H1 (cell line): Measurements from ENCODE around the gene ACTL8. TPM values are rescaled to one million over a fixed set of nuclear protein-coding genes. Genes with fewer than 3 reads are reported as not detected.

Experiments used
- CTCF ChIA-PET: fragments of 300-600 bp; sonication (Branson Sonifier 250); formaldehyde crosslinking; loops from one replicate; lab custom pipeline; 2021; ENCODE audit not compliant: partially characterized antibody; lab: Charles Lee
- POLR2A ChIA-PET: fragments of 300-600 bp; sonication (Branson Sonifier 250); formaldehyde crosslinking; loops from one replicate; lab custom pipeline; 2021; ENCODE audit warnings: inconsistent platforms; ENCODE audit not compliant: partially characterized antibody; lab: Charles Lee
- DNase-seq, 2 experiments: peaks; one replicate each; pipeline versions ENCODE4 v3.0.0 to v3.0.0-alpha.2; 2010 to 2022; ENCODE audit warnings: low spot score in 2 of 2, low read depth in 1 of 2, mixed read lengths in 1 of 2
- FAIRE-seq: peaks from 2 replicates; lab custom pipeline; 2011; peaks lifted over from hg19 to GRCh38; lab: Jason Lieb, UNC
- H2AFZ ChIP-seq: 2 replicates; pipeline ENCODE4 v1.8.1; 2012; ENCODE audit warnings: low read length, inconsistent platforms
- H2AK5ac ChIP-seq: 2 replicates; pipeline ENCODE4 v1.6.1; 2013; ENCODE audit warnings: low read depth, low read length
- H2BK120ac ChIP-seq: replicated peaks from 2 replicates; pipeline ENCODE3; 2013; ENCODE audit warnings: low read depth, low read length, inconsistent platforms
- H2BK12ac ChIP-seq: 2 replicates; pipeline ENCODE4 v1.6.1; 2013; ENCODE audit warnings: low read depth, low read length
- H2BK15ac ChIP-seq: 2 replicates; pipeline ENCODE4 v1.6.1; 2013; ENCODE audit warnings: low read length
- H2BK20ac ChIP-seq: 2 replicates; pipeline ENCODE4 v1.6.1; 2013; ENCODE audit warnings: low read length
- H2BK5ac ChIP-seq: 2 replicates; pipeline ENCODE4 v1.6.1; 2013; ENCODE audit warnings: low read depth, low read length
- H3K14ac ChIP-seq: 2 replicates; pipeline ENCODE4 v1.6.1; 2013; ENCODE audit warnings: inconsistent platforms; ENCODE audit not compliant: insufficient read length
- H3K18ac ChIP-seq: 2 replicates; pipeline ENCODE4 v1.6.1; 2013; ENCODE audit warnings: low read length; ENCODE audit errors: extremely low read depth
- H3K23ac ChIP-seq: 2 replicates; pipeline ENCODE4 v1.6.1; 2013; ENCODE audit warnings: inconsistent platforms; ENCODE audit not compliant: insufficient read length
- H3K23me2 ChIP-seq: 2 replicates; pipeline ENCODE4 v1.6.1; 2013; ENCODE audit warnings: low read depth, low read length
- H3K27ac ChIP-seq: 2 replicates; pipeline ENCODE4 v1.6.1; 2011; ENCODE audit warnings: low read depth, low read length, inconsistent platforms
- H3K27me3 ChIP-seq, 4 experiments: replicated peaks in 1 of 4; 1 replicate in 1 of 4; 2 replicates in 3 of 4; pipeline versions ENCODE4 v1.6.1 to v1.8.1; 2011 to 2013; ENCODE audit warnings: low read length in 3 of 4, mild to moderate bottlenecking in 3 of 4, inconsistent platforms in 2 of 4, mixed read lengths in 2 of 4, moderate library complexity in 1 of 4; ENCODE audit not compliant: control insufficient read depth in 3 of 4, insufficient read depth in 3 of 4; ENCODE audit errors: extremely low read depth in 1 of 4
- H3K36me3 ChIP-seq, 4 experiments: 2 replicates each; pipeline versions ENCODE4 v1.6.1 to v1.8.1; 2011 to 2013; ENCODE audit warnings: mild to moderate bottlenecking in 4 of 4, low read length in 3 of 4, moderate library complexity in 2 of 4, control low read depth in 1 of 4, inconsistent platforms in 1 of 4; ENCODE audit not compliant: insufficient read depth in 4 of 4, control insufficient read depth in 2 of 4
- H3K4ac ChIP-seq: replicated peaks from 2 replicates; pipeline ENCODE3; 2013; ENCODE audit warnings: low read length, low read depth, mixed read lengths, inconsistent platforms; ENCODE audit not compliant: insufficient read length
- H3K4me1 ChIP-seq, 4 experiments: replicated peaks in 1 of 4; 1 replicate in 1 of 4; 2 replicates in 3 of 4; pipeline versions ENCODE4 v1.6.1 to v1.8.1; 2011 to 2013; ENCODE audit warnings: low read length in 3 of 4, inconsistent platforms in 2 of 4, mixed read lengths in 1 of 4; ENCODE audit not compliant: insufficient read depth in 4 of 4, control insufficient read depth in 3 of 4
- H3K4me2 ChIP-seq, 2 experiments: 2 replicates each; pipeline versions ENCODE4 v1.6.1 to v1.8.1; 2011 to 2013; ENCODE audit warnings: low read depth in 2 of 2, low read length in 2 of 2, control low read depth in 1 of 2, inconsistent platforms in 1 of 2, mild to moderate bottlenecking in 1 of 2; ENCODE audit not compliant: insufficient read depth in 1 of 2
- H3K4me3 ChIP-seq, 4 experiments: fragments of 200-600, 300-600 bp in 1 of 4; sonication (generic), shearing (Covaris generic), sonication (Bioruptor Twin) in 1 of 4; 2 replicates each; pipeline versions ENCODE4 v1.5.1 to v1.8.1; 2011 to 2016; ENCODE audit warnings: low read length in 4 of 4, low read depth in 3 of 4, control low read depth in 2 of 4, inconsistent platforms in 2 of 4, mild to moderate bottlenecking in 2 of 4, mixed read lengths in 1 of 4, moderate library complexity in 1 of 4; ENCODE audit not compliant: insufficient read depth in 2 of 4; ENCODE audit errors: extremely low read depth in 1 of 4
- H3K56ac ChIP-seq: replicated peaks from 2 replicates; pipeline ENCODE3; 2013; ENCODE audit warnings: low read depth, mild to moderate bottlenecking, mixed read lengths, low read length, inconsistent platforms; ENCODE audit not compliant: insufficient read length
- H3K79me1 ChIP-seq: 2 replicates; pipeline ENCODE4 v1.6.1; 2013; ENCODE audit warnings: low read depth, low read length, control low read depth
- H3K79me2 ChIP-seq, 2 experiments: 2 replicates each; pipeline versions ENCODE4 v1.6.1 to v1.8.1; 2012 to 2013; ENCODE audit warnings: low read length in 2 of 2, mild to moderate bottlenecking in 2 of 2, inconsistent platforms in 1 of 2; ENCODE audit not compliant: insufficient read depth in 2 of 2, control insufficient read depth in 1 of 2
- H3K9ac ChIP-seq, 4 experiments: replicated peaks in 1 of 4; 1 replicate in 1 of 4; 2 replicates in 3 of 4; pipeline versions ENCODE4 v1.6.1 to v1.8.1; 2011 to 2013; ENCODE audit warnings: low read depth in 3 of 4, low read length in 3 of 4, control low read depth in 2 of 4, mild to moderate bottlenecking in 2 of 4, moderate library complexity in 2 of 4, inconsistent platforms in 1 of 4; ENCODE audit errors: extremely low read depth in 1 of 4
- H3K9me3 ChIP-seq, 2 experiments: 2 replicates each; pipeline versions ENCODE4 v1.6.1 to v1.8.1; 2012 to 2013; ENCODE audit warnings: mild to moderate bottlenecking in 2 of 2, moderate library complexity in 2 of 2, control low read depth in 1 of 2, inconsistent platforms in 1 of 2, low read depth in 1 of 2, low read length in 1 of 2, mixed read lengths in 1 of 2; ENCODE audit not compliant: insufficient read depth in 2 of 2
- H4K20me1 ChIP-seq, 2 experiments: replicated peaks in 1 of 2; 2 replicates each; pipeline versions ENCODE3 to v1.8.1; 2011 to 2013; ENCODE audit warnings: inconsistent platforms in 2 of 2, low read length in 2 of 2, mild to moderate bottlenecking in 1 of 2; ENCODE audit not compliant: insufficient read depth in 2 of 2, control insufficient read depth in 1 of 2
- H4K5ac ChIP-seq: 2 replicates; pipeline ENCODE4 v1.6.1; 2013; ENCODE audit warnings: low read length, low read depth, mixed read lengths, inconsistent platforms; ENCODE audit not compliant: insufficient read length
- H4K8ac ChIP-seq: 2 replicates; pipeline ENCODE4 v1.8.0; 2013; ENCODE audit warnings: mild to moderate bottlenecking, moderate library complexity, low read length, inconsistent platforms; ENCODE audit not compliant: insufficient read depth; ENCODE audit errors: extremely low read depth
- H4K91ac ChIP-seq: replicated peaks from 2 replicates; pipeline ENCODE3; 2013; ENCODE audit warnings: low read length, mixed read lengths, inconsistent platforms; ENCODE audit not compliant: insufficient read length
- CEBPB ChIP-seq: IDR thresholded peaks from 2 replicates; pipeline ENCODE4 v1.6.1; 2012; ENCODE audit warnings: low read depth, low read length
- CREB1 ChIP-seq: IDR thresholded peaks from 2 replicates; pipeline ENCODE4 v1.6.1; 2012; ENCODE audit warnings: inconsistent platforms
- MAFK ChIP-seq: IDR thresholded peaks from 2 replicates; pipeline ENCODE4 v1.6.1; 2012; ENCODE audit warnings: low read depth, mild to moderate bottlenecking, improper control_type of control experiment, low read length
- USF2 ChIP-seq: IDR thresholded peaks from 2 replicates; pipeline ENCODE4 v1.6.1; 2011; ENCODE audit warnings: low read length, improper control_type of control experiment
- WGBS, 2 experiments: shearing (Covaris generic) in 1 of 2; methylation state at CpG; one replicate each; pipeline versions ENCODE4 v1.1.6 to v1.1.7; 2013 to 2015; ENCODE audit warnings: low lambda C conversion rate in 2 of 2, mixed read lengths in 2 of 2, inconsistent platforms in 1 of 2, low coverage in 1 of 2, missing lambda C conversion rate in 1 of 2; ENCODE audit not compliant: insufficient replicate concordance in 2 of 2, insufficient coverage in 1 of 2, insufficient read length in 1 of 2; ENCODE audit errors: extremely low coverage in 1 of 2, missing lambda C conversion rate in 1 of 2; 5-methylcytosine and 5-hydroxymethylcytosine counted together
- polyA plus RNA-seq, 7 experiments: library from polyadenylated mRNA; depleted of rRNA in 3 of 7; stranded (reverse) in 5 of 7; unstranded in 2 of 7; fragments of >200 nt in 5 of 7; fragments of 200-250 nt in 2 of 7; gene quantifications; 1 replicate in 5 of 7; 2 replicates in 1 of 7; 4 replicates in 1 of 7; pipeline versions ENCODE4 v1.2.1 to v1.2.3, GENCODE V29; 2011 to 2013; ENCODE audit warnings: missing spikeins in 2 of 7, mixed read lengths in 2 of 7
- total RNA-seq: library from RNA; stranded (reverse); fragmentation: NEBNext Ultra II Directional; extraction: Animal tissue kit (Norgen Biotek cat#: 25700); gene quantifications from 2 replicates; pipeline ENCODE4 v1.2.1, GENCODE V29; 2021

The ACTL8 gene
- total and polyA plus RNA-seq, 2 of the 8 experiments (the other 6 are each of a cell fraction or from before 2014, with no cell fraction given), result 0.33 to 0.47 TPM

DNA sequence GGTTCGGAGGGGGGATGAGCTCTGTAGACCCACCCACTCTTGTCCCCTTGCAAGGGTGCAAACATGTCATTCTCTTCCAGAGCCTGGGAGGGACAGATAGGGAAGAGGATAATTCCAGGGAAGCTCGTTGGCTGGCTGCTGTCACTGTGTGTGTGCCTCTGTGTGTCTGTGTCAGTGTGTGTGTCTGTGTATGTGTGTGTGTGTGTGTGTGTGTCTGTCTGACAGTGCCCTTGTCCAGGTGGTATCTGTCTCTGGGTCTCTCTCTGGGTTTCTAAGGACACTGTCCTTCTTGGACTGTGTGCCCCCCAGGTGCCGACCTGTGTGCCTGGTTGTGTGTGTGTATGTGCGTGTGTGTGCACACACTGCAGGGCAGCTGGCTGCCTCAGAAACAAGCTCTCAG, 90.5 kb downstream of the ACTL8 start:
- no peak overlapping the region for H2BK120ac ChIP-seq
- no peak overlapping the region for H3K4me3 ChIP-seq
- H2AK5ac ChIP-seq, result no peak overlapping the region
- H4K8ac ChIP-seq, result no peak overlapping the region
- FAIRE-seq (no peak), DNase-seq (no peak)
- H3K4me2 ChIP-seq, result no peak overlapping the region
- H3K4me1 ChIP-seq, result no peaks in the 10 kb centered on the region; a peak in 1 of 7 replicates
- no peaks in the 10 kb centered on the region for H3K23me2 ChIP-seq
- H3K27ac ChIP-seq, result no peak overlapping the region
- H2AFZ ChIP-seq, result no peak overlapping the region
- H3K79me1 ChIP-seq, result no peaks in the 10 kb centered on the region
- no peak overlapping the region for H2BK20ac ChIP-seq
- POLR2A ChIA-PET, result no interaction called here
- H3K14ac ChIP-seq, result no peak overlapping the region
- H3K4ac ChIP-seq, result no peak overlapping the region
- H2BK12ac ChIP-seq, result 0 out of 2 replicates have a peak overlapping the region, but pooled peaks have one; percentile 9
- no peak overlapping the region for H3K56ac ChIP-seq
- H3K23ac ChIP-seq, result no peak overlapping the region
- H3K18ac ChIP-seq, result no peak overlapping the region
- CTCF ChIA-PET, result interaction anchor here (0.8 to 2.1 kb wide), 9 partner anchors 8 to 730 kb away, joined by 3 to 8 read pairs (median 4); no protein-coding TSS in a partner anchor
- H3K79me2 ChIP-seq, result no peaks in the 10 kb centered on the region
- no peak overlapping the region for H2BK15ac ChIP-seq
- H4K5ac ChIP-seq, result no peak overlapping the region
- H2BK5ac ChIP-seq, result no peak overlapping the region
- H4K20me1 ChIP-seq, result no peaks in the 10 kb centered on the region
- H4K91ac ChIP-seq, result no peak overlapping the region
- H3K36me3 ChIP-seq, result no peaks in the 10 kb centered on the region
- H3K9ac ChIP-seq, result no peak overlapping the region
- H3K9me3 ChIP-seq, result no peaks in the 10 kb centered on the region
- peaks cover 0 to 2% (median 0%) of the 10 kb centered on the region in 4 experiments; a peak in 2 of 7 replicates for H3K27me3 ChIP-seq
- WGBS, 2 experiments, result 78% methylated on average over 4 of the region's 4 CpGs; no CpG with 5 or more reads in 1 of the 2 experiments
- TF ChIP-seq MAFK, result no peak
- TF ChIP-seq USF2, result no peak
- TF ChIP-seq CREB1, result no peak
- TF ChIP-seq CEBPB, result no peak
